ENCODE measurements around the gene USP48.
"Not testable (repeated sequence)": the region's sequence is repeated elsewhere in the genome, so short reads cannot be mapped to it uniquely, and the experiment has no call there.

The USP48 gene

DNA sequence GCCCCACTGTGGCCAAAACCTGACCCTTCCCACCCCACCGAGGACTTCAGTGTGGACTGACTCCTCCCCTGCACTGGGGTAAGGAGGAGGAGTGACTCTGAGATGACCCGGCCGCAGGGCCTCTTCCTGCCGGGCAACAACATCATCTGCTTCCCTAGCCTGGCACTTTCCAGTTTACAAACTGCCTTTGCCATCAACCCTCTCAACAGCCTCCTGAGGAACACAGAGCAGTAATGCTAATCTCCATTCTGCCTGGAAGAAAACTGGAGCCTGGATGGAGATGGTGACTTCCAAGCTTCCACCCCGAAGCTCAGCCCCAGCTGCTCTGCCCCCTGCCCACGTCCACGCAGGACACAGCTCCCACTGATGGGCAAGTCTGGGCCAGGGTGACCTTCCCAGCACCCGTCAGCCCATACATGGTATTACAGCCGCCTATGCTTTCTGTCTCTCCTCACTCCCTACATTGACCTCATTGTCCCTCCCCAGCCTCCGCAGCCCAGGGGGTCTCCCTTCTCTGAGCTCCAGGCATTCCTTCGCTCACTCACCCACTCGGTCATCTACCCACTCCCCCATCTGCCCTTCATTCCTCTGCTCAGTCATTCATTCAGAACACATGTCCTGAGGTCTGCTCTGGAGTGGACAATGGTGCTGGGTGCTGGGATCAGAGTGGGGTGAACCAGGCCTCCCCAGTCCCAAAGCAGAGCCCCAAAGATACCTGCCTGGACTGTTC is 148.0 kb downstream of the USP48 start:
- DNase-seq (ENCODE audit: low spot score): no peak

DNA sequence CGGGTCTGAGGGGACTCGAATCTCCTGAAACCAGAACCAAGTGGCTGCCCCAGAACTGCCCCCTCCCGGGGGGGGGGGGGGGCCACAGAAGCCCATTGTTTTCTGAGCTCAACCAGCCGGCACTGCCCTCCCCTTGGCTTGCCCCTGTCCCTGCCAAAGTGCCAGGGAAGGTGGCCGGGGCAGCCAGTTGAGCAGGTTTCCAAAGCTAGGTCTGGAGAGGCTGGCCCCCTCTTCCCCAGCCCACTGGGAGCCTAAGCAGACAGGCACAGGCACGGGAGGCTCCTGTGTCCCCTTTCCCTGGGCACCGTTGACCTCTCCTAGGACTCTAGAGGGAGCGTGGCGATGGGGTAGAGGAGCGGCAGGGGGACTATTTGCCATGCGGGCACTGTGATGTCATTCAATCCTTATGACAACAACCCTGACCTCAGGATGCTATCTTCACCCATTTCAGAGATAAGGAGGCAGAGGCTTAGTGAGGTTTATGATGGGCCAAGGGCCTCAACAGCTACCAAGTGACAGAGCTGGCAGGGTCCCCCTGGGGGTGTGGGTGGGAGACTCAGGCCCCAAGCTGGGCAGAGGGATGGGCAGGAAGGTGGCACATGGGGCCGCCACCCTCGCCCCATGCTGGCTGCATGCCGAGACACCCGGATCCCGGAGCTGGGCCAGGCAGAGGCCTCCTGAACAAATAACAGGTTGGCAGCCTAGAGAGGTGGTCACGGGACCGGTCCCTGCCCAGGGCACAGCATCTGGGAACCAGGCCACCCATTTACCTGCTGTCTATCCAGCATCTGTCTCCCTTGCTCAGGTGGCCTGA is 148.8 kb downstream of the USP48 start:
- no peak for DNase-seq (ENCODE audit: low spot score)

DNA sequence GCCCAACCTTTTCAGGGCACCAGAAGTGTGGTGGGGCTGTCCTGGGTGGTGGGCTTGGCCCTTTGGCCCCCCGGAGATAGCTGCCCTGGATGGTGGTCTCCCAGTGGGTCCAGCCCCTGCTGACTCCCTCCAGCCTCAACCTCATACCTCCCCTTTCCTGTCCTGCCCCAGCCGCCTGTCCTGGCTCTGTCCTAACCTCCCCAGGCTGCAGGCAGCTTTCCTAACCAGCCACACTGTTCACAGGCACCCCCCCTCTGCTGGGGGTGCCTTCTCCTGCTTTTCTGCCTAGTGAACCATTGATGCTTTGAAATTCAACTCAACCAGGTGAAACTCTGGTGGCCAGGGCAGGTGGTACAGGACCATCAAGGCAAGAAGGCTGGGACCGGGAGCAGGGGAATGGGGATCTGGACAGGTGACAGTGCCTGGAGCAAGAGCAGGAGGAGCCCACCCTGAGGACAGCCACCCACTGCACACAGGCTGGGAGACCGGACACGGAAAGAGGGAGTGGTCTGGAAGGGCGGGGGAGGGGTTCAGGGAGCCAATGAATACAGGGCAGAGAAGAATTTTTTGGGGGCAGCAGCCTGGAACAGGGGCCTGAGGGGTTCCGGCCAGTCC is 149.7 kb downstream of the USP48 start:
- DNase-seq (ENCODE audit: low spot score): no peak

DNA sequence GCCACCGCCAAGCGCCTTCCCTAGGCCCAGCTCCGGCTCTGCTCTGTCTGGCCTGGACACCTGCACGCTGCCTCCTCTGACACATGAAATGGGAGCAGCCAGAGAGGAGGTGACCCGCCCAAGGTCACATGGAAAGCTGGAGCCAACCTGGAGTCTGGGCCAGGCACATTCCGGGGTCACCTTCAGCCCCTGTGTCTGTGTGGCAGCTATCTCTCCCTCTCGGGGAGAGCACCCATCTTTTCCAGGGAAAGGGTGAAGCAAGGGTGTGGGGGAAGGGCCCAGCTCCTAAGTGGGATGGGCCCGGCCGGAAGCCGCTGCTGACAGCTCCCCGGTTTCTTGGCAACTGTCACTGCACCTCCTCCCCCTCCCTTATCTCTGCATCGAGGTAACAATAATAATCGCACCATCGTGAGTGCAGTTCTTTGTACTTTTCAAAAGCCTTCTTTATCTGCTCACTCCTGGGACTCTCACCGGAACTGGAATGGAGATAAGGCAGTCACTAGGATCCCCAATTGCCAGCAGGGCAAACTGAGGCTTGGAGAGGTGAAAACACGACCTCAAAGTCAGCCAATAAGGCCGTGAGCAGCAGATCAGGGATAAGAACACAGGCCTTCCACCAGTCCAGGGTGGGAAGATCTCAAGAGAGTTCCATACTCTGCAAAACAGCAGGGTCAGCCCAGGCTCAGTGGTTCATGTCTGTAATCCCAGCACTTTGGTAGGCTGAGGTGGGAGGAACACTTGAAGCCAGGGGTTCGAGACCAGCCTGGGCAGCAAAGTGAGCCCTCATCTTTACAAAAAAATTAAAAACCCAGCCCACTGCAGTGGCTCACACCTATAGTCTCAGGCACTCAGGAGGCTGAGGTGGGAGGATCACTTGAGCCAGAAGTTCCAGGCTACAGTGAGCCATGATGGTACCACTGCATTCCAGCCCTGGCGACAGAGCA is 150.7 kb downstream of the USP48 start:
- no peak for DNase-seq (ENCODE audit: low spot score)

DNA sequence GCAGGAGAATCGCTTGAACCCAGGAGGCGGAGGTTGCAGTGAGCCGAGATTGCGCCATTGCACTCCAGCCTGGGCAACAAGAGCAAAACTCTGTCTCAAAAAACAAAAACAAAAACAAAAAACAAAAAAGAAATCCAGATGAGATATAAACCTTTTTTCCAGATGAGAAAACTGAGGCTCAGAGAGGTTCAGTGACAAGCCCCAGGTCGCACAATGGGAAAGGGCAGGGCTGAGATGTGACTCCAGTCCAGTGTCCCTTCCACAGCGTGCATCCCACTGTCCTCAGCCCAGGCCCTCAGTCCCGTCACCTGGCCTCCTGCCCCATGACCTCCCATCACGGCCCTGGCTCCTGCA is 151.4 kb downstream of the USP48 start:
- not testable (repeated sequence) for DNase-seq (ENCODE audit: low spot score)

DNA sequence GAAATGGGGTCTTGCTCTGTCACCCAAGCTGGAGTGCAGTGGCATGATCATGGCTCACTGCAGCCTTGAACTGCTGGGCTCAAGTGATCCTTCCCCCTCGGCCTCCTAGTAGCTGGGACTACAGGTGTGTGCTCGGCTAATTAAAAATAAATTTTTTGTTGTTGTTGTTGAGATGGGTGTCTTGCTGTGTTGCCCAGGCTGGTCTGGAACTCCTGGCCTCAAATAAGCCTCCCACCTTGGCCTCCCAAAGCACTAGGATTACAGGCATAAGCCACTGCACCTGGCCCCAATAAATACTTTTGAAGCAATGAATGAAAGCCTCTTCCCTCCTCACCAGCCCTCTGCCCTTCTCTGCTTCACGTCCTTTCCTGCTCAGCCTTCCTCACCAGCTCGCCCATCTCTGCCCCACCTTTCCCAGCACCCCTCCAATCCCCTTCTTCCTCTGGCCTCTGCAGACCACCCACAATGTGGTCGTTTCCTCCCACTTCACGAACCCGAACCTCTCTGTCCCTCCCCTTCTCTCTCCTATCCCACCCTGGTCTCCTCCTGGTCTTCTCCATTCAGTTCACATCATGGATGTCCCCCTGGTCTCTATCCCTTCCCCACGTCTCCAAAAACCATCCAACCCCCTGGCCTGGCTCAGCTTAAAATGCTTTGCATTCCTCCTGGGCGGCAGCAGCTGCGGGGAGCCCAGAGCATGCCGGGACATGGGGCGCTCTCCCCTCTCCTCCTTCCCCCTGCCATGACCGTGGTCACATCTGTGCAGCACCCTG is 152.2 kb downstream of the USP48 start:
- DNase-seq (ENCODE audit: low spot score): no peak

DNA sequence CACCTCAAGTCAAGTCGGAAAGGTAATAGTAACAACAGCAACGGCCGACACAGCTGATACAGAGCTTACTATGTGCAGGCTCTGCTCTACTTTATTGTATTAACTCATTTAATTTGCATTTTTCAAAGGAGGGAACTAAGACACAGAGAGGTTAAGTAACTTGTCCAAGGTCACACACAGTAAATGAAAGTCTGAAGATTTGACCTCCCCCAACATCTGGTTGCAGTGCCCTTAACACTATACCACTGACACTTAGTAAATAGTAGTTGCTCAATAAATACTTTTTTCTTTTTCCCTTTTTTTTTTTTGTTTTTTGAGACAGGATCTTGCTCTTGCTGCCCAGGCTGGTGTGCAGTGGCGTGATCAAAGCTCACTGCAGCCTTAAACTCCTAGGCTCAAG is 153.0 kb downstream of the USP48 start:
- DNase-seq (ENCODE audit: low spot score): no peak

DNA sequence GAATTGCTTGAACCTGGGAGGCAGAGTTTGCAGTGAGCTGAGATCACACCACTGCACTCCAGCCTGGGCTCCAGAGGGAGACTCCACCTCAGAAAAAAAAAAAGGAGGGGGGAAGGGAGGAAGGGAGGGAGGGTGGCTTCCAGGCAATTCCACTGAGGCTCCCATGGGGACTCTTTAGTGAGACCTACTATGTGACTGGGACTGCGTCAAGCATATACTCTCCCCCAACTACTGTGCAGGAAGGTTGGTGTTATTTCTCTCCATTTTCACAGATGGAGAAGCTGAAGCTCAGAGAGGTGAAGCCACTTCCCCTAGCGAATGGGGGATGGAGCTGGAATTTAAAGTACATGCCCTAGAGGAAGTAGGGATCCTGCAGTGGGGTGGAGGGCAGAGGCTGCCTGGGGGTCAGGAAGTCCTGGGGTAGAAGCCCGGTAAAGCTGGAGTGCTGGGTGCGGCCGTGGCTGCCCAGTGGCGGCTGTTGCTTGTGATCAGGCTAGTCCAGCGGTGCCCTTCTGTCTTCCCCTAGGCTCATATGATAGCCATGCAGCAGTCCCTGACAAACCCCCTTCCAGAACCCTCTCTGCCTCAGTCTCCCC is 154.1 kb downstream of the USP48 start:
- DNase-seq (ENCODE audit: low spot score): no peak
